Breast epithelium (tissue), 4 donors: ENCODE results near the gene PDIA2. TPM values are rescaled to one million over a fixed set of nuclear protein-coding genes. Genes with fewer than 3 reads are reported as not detected.

Source experiments
- DNase-seq, 2 donors: peaks; one replicate each; pipeline ENCODE4 v3.0.0-alpha.2; 2019; ENCODE audit warnings: low spot score in 2 of 2
- H3K27ac ChIP-seq, 2 donors: fragments of 200-600 bp; sonication (generic) in 1 of 2; one replicate each; pipeline ENCODE4 v1.5.1; 2016 to 2019; ENCODE audit warnings: mild to moderate bottlenecking in 1 of 2
- H3K27me3 ChIP-seq, 2 donors: fragments of 200-600 bp; sonication (generic) in 1 of 2; one replicate each; pipeline versions ENCODE4 v1.5.1 to v1.6.0; 2017 to 2019; ENCODE audit warnings: control low read depth in 1 of 2, mild to moderate bottlenecking in 1 of 2
- H3K36me3 ChIP-seq: fragments of 200-600 bp; one replicate; pipeline ENCODE4 v1.5.1; 2019
- H3K4me1 ChIP-seq, 2 donors: fragments of 200-600 bp; sonication (generic); one replicate each; pipeline ENCODE4 v1.5.1; 2016 to 2019; ENCODE audit warnings: control low read depth in 1 of 2
- H3K4me3 ChIP-seq, 3 donors: fragments of 200-600 bp; sonication (generic); 1 replicate in 2 of 3; 2 replicates in 1 of 3; pipeline ENCODE4 v1.5.1; 2016 to 2019; ENCODE audit warnings: mild to moderate bottlenecking in 3 of 3, moderate library complexity in 2 of 3
- H3K9me3 ChIP-seq, 2 donors: fragments of 200-600 bp; sonication (generic) in 1 of 2; one replicate each; pipeline ENCODE4 v1.5.1; 2016 to 2019; ENCODE audit warnings: control low read depth in 1 of 2
- CTCF ChIP-seq, 3 donors: fragments of 450-650 bp; IDR thresholded peaks; one replicate each; pipeline ENCODE4 v1.5.1; 2016 to 2017; ENCODE audit warnings: antibody characterized with exemption in 3 of 3, mild to moderate bottlenecking in 3 of 3, moderate library complexity in 3 of 3
- POLR2A ChIP-seq: fragments of 450-650 bp; IDR thresholded peaks from one replicate; pipeline ENCODE4 v1.6.1; 2016; ENCODE audit warnings: antibody characterized with exemption, mild to moderate bottlenecking, moderate library complexity
- POLR2AphosphoS5 ChIP-seq, 3 donors: sonication (generic); formaldehyde crosslinking; IDR thresholded peaks; one replicate each; pipeline ENCODE4 v1.6.1; 2017; ENCODE audit warnings: antibody characterized with exemption in 3 of 3
- intact Hi-C: fragments of 100-400 bp; cut with DNase I; formaldehyde crosslinking; loops from one replicate; pipeline ENCODE4 v1.15.1; 2023; ENCODE audit warnings: low total_unique reads
- total RNA-seq, 3 donors: library from RNA; depleted of rRNA; stranded (reverse); fragments of >200 nt; gene quantifications; one replicate each; pipeline ENCODE4 v1.1.0, GENCODE V29; 2016

The PDIA2 gene
- total RNA-seq, 3 donors from 2014 or later = not detected

- no peaks in the 10 kb centered on the region for H3K4me1 ChIP-seq
- intact Hi-C loops = no loop called here
- H3K27me3 ChIP-seq = no peaks in the 10 kb centered on the region
Observed at GRCh38 chr16:336269-336668, 53.3 kb downstream of the PDIA2 start.

More at GRCh38 chr16:336269-336668, 53.3 kb downstream of the PDIA2 start:
- no peaks in the 10 kb centered on the region for H3K36me3 ChIP-seq
- H3K4me3 ChIP-seq = no peak overlapping the region
- TF ChIP-seq POLR2AphosphoS5 (IDR thresholded peaks at IDR 0.05) = no peak
- no peak for TF ChIP-seq POLR2A
- no peak for TF ChIP-seq CTCF (IDR thresholded peaks at IDR 0.05)
- no peak for DNase-seq
- H3K9me3 ChIP-seq = no peaks in the 10 kb centered on the region
- H3K27ac ChIP-seq = no peak overlapping the region

Other genes with a start within 250 kb of the PDIA2 start
- gene POLR3K, start 229.6 kb upstream of the PDIA2 start, total RNA-seq = 1 to 10 TPM; 3.8 to 6.9 (median 6.6) TPM
- 10 to 100 TPM; 17.4 to 23.9 (median 17.9) TPM for gene SNRNP25, start 229.3 kb upstream of the PDIA2 start, total RNA-seq
- gene RHBDF1, start 210.5 kb upstream of the PDIA2 start, total RNA-seq = 10 to 100 TPM; 29.0 to 43.3 (median 42.6) TPM
- 100 to 1,000 TPM in 1 of 3 donors, 10 to 100 TPM in 2; 86.9 to 112 (median 89.1) TPM for gene MPG, start 204.9 kb upstream of the PDIA2 start, total RNA-seq
- 10 to 100 TPM; 14.2 to 23.4 (median 22.3) TPM for gene NPRL3, start 144.5 kb upstream of the PDIA2 start, total RNA-seq
- not detected for gene HBZ, start 130.5 kb upstream of the PDIA2 start, total RNA-seq
- 1 to 10 TPM in 1 of 3 donors, not detected in 2; 1.3 TPM for gene HBM, start 117.2 kb upstream of the PDIA2 start, total RNA-seq
- gene HBA2, start 110.3 kb upstream of the PDIA2 start, total RNA-seq = 10 to 100 TPM; 46.4 to 83.6 (median 52.2) TPM
- gene HBA1, start 106.5 kb upstream of the PDIA2 start, total RNA-seq = 10 to 100 TPM in 2 of 3 donors, 1 to 10 TPM in 1; 5.6 to 15.2 (median 10.4) TPM
- not detected for gene HBQ1, start 102.7 kb upstream of the PDIA2 start, total RNA-seq
- gene LUC7L, start 53.7 kb upstream of the PDIA2 start, total RNA-seq = 100 to 1,000 TPM in 2 of 3 donors, 10 to 100 TPM in 1; 60.6 to 135 (median 107) TPM
- gene FAM234A, start 48.3 kb upstream of the PDIA2 start, total RNA-seq = 10 to 100 TPM; 40.6 to 69.3 (median 44.1) TPM
- gene RGS11, start 7.2 kb upstream of the PDIA2 start, total RNA-seq = 1 to 10 TPM; 3.1 to 7.5 (median 5.9) TPM
- 1 to 10 TPM in 2 of 3 donors, under 1 TPM in 1; 0.80 to 2.3 (median 1.6) TPM for gene ARHGDIG, start 2.6 kb upstream of the PDIA2 start, total RNA-seq
- gene AXIN1, start 69.6 kb downstream of the PDIA2 start, total RNA-seq = 10 to 100 TPM; 16.5 to 22.6 (median 22.4) TPM
- gene MRPL28, start 87.4 kb downstream of the PDIA2 start, total RNA-seq = 10 to 100 TPM; 67.0 to 78.7 (median 69.0) TPM
- 10 to 100 TPM; 24.5 to 49.5 (median 36.7) TPM for gene PGAP6, start 98.8 kb downstream of the PDIA2 start, total RNA-seq
- gene NME4, start 114.0 kb downstream of the PDIA2 start, total RNA-seq = 100 to 1,000 TPM in 1 of 3 donors, 10 to 100 TPM in 2; 46.5 to 118 (median 78.0) TPM
- 10 to 100 TPM; 19.4 to 30.5 (median 28.7) TPM for gene DECR2, start 118.7 kb downstream of the PDIA2 start, total RNA-seq
- gene RAB11FIP3, start 142.5 kb downstream of the PDIA2 start, total RNA-seq = 10 to 100 TPM; 22.0 to 44.6 (median 24.5) TPM
- gene CAPN15, start 244.5 kb downstream of the PDIA2 start, total RNA-seq = 10 to 100 TPM; 15.4 to 27.2 (median 15.5) TPM